ENCODE results near the gene FBLN2. TPM values are rescaled to one million over a fixed set of nuclear protein-coding genes. Genes with fewer than 3 reads are reported as not detected.

The FBLN2 gene
- total RNA-seq, 2 experiments from 2014 or later, result not detected

GRCh38 chr3:13686367-13687160, 137.6 kb downstream of the FBLN2 start:
- CTCF ChIA-PET, result interaction anchor here (0.9 to 1.8 kb wide), 3 partner anchors 27 to 199 kb away, joined by 3 to 10 read pairs (median 4); no protein-coding TSS in a partner anchor
- H3K4me3 Mint-ChIP-seq, result no peak overlapping the region
- H3K4me1 Mint-ChIP-seq (ENCODE audit: low read depth), result no peaks in the 10 kb centered on the region

GRCh38 chr3:13687517-13687943, 138.6 kb downstream of the FBLN2 start:
- Mint-ChIP-seq H3K27me3 (ENCODE audit: low read depth) (no peaks in the 10 kb centered on the region), H3K9me3 (peaks cover 5% of the 10 kb centered on the region), H3K4me3 (no peak overlapping the region), H3K27ac (no peak overlapping the region), H3K36me3 (ENCODE audit: low read depth) (no peaks in the 10 kb centered on the region), H3K4me1 (ENCODE audit: low read depth) (no peaks in the 10 kb centered on the region)
- CTCF ChIA-PET, result interaction anchor here (1.3 kb wide), 1 partner anchor 30 kb away, joined by 4 read pairs; no protein-coding TSS in a partner anchor
- DNase-seq, result no peak
- intact Hi-C loops (cut with micrococcal nuclease), result no loop called here

More at GRCh38 chr3:13686367-13687160, 137.6 kb downstream of the FBLN2 start:
- Mint-ChIP-seq H3K36me3 (ENCODE audit: low read depth) (no peaks in the 10 kb centered on the region), H3K27me3 (ENCODE audit: low read depth) (no peaks in the 10 kb centered on the region), H3K9me3 (no peaks in the 10 kb centered on the region), H3K27ac (no peak overlapping the region)
- intact Hi-C loops (cut with micrococcal nuclease), result no loop called here
- DNase-seq, result no peak

Other genes starting within 250 kb of the FBLN2 start
- 100 to 1,000 TPM; 148 TPM for gene NUP210, start 128.8 kb upstream of the FBLN2 start, total RNA-seq
- gene HDAC11, start 68.8 kb upstream of the FBLN2 start, total RNA-seq, result 1 to 10 TPM; 1.6 to 2.4 TPM

Data from activated naive CD4-positive, alpha-beta T cell treated with anti-CD3 and anti-CD28 coated beads for 36 hours (primary cell).